ENCODE data around the gene IFT20. TPM values are rescaled to one million over a fixed set of nuclear protein-coding genes. Genes with fewer than 3 reads are reported as not detected.

The IFT20 gene
- total RNA-seq, 1 experiment from 2014 or later: 21.0 TPM

DNA sequence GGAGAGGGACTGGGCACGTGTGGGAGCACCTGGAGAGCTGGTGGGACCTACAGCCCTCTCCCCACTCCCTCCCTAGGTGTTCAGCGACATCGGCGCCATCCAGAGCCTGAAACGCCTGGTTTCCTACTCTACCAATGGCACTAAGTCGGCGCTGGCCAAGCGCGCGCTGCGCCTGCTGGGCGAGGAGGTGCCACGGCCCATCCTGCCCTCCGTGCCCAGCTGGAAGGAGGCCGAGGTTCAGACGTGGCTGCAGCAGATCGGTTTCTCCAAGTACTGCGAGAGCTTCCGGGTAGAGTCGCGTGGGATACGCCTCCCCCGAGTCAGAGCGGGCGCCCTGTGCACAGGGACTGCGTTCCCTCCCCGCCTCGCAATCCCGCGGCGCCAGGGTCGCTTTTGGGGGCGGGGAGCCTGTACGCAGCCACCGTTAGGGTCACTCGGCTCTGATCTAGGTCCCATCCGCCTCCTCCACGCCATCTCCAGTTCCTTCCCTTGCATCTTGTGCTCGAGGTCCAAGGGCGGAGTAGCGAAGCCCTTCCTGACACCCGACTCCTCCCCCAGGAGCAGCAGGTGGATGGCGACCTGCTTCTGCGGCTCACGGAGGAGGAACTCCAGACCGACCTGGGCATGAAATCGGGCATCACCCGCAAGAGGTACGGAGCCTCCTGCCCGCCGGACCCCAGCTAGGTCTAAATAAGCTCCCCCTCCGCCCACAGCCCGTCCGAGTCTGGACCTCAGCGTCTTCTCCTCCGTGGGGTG lies 49.2 kb upstream of the IFT20 start:
- H3T11ph ChIP-seq (ENCODE audit: low read length): no peak overlapping the region
- TF ChIP-seq, protein P1, sequence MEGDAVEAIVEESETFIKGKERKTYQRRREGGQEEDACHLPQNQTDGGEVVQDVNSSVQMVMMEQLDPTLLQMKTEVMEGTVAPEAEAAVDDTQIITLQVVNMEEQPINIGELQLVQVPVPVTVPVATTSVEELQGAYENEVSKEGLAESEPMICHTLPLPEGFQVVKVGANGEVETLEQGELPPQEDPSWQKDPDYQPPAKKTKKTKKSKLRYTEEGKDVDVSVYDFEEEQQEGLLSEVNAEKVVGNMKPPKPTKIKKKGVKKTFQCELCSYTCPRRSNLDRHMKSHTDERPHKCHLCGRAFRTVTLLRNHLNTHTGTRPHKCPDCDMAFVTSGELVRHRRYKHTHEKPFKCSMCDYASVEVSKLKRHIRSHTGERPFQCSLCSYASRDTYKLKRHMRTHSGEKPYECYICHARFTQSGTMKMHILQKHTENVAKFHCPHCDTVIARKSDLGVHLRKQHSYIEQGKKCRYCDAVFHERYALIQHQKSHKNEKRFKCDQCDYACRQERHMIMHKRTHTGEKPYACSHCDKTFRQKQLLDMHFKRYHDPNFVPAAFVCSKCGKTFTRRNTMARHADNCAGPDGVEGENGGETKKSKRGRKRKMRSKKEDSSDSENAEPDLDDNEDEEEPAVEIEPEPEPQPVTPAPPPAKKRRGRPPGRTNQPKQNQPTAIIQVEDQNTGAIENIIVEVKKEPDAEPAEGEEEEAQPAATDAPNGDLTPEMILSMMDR (conservative IDR thresholded peaks at IDR 0.05): no peak
- H2BK15ac ChIP-seq (ENCODE audit: low read depth, low read length): no peak overlapping the region
- H2BK5ac ChIP-seq (ENCODE audit: insufficient read length, low read length): no peak overlapping the region
- H4K91ac ChIP-seq (ENCODE audit: insufficient read length, low read depth, low read length): no peak overlapping the region
- H3K9ac ChIP-seq (ENCODE audit: extremely low read depth, insufficient read length, low read length): peak overlapping the region; percentile 2
- H4K8ac ChIP-seq (replicated peaks; ENCODE audit: insufficient read length, low read depth, low read length): no peak overlapping the region
- peaks cover 4 to 10% of the 10 kb centered on the region in 2 experiments; a peak in 3 of 4 replicates for H3K4me1 Mint-ChIP-seq
- peaks cover 0 to 2% (median 0%) of the 10 kb centered on the region in 3 experiments; a peak in 2 of 7 replicates for H3K36me3 Mint-ChIP-seq (ENCODE audit: insufficient read depth in 1 of 3, low read depth in 3 of 3)
- H4K5ac ChIP-seq (ENCODE audit: insufficient read length, low read depth, low read length): no peak overlapping the region
- no peak overlapping the region for H3K14ac ChIP-seq (ENCODE audit: insufficient read depth, low read length)
- peaks cover 12% of the 10 kb centered on the region for H3K23me2 ChIP-seq (ENCODE audit: insufficient read length, low read depth, low read length, poor library complexity, severe bottlenecking)
- WGBS (ENCODE audit: extremely low coverage, insufficient read length, low lambda C conversion rate): no CpG with 5 or more reads among the region's 56 CpGs
- H3K56ac ChIP-seq (ENCODE audit: insufficient read length, low read depth, low read length): no peak overlapping the region
- H3K4me1 ChIP-seq (ENCODE audit: insufficient read depth, low read length): no peaks in the 10 kb centered on the region
- H3K27me3 ChIP-seq (ENCODE audit: insufficient read depth, low read length): peaks cover 13% of the 10 kb centered on the region; the same call in 1 of the 2 replicates
- H3K18ac ChIP-seq (ENCODE audit: insufficient read length, low read depth, low read length): no peak overlapping the region
- no peak overlapping the region for H2BK20ac ChIP-seq (ENCODE audit: low read depth, low read length, poor library complexity, severe bottlenecking)
- no peak overlapping the region for H2AK5ac ChIP-seq (ENCODE audit: insufficient read length, low read length)
- H2BK12ac ChIP-seq (ENCODE audit: insufficient read length, low read depth, low read length): no peak overlapping the region
- H3K9me3 ChIP-seq (ENCODE audit: control insufficient read depth, low read depth, low read length): no peaks in the 10 kb centered on the region
- H2AFZ ChIP-seq (ENCODE audit: low read length): no peak overlapping the region
- peaks cover 86% of the 10 kb centered on the region for H3K27me3 Mint-ChIP-seq (ENCODE audit: low read depth)
- H2BK120ac ChIP-seq (ENCODE audit: low read depth, low read length, poor library complexity, severe bottlenecking): no peak overlapping the region
- no peak overlapping the region for H3K27ac ChIP-seq (ENCODE audit: insufficient read length, low read depth, low read length)
- peak; percentile 75 for DNase-seq
- H3K4ac ChIP-seq (ENCODE audit: low read depth, low read length): no peak overlapping the region
- no peaks in the 10 kb centered on the region; a peak in 1 of 5 replicates for H3K9me3 Mint-ChIP-seq
- H3K79me2 ChIP-seq (ENCODE audit: insufficient read depth, low read length): no peaks in the 10 kb centered on the region
- peak overlapping the region; percentile 44 for H3K4me2 ChIP-seq (ENCODE audit: insufficient read depth, insufficient read length, low read length)
- peak overlapping the region; percentile 64 to 83 for H3K4me3 Mint-ChIP-seq
- no peak overlapping the region for H3K23ac ChIP-seq (ENCODE audit: insufficient read length, low read depth, low read length)
- H3K79me1 ChIP-seq (ENCODE audit: insufficient read depth, low read depth, low read length, poor library complexity, severe bottlenecking): no peaks in the 10 kb centered on the region
- no peaks in the 10 kb centered on the region for H4K20me1 ChIP-seq (ENCODE audit: control insufficient read depth, insufficient read depth, insufficient read length)
- H3K27ac Mint-ChIP-seq: no peak overlapping the region
